Measurements from ENCODE around the gene HRC.
"Not testable (repeated sequence)": the region's sequence is repeated elsewhere in the genome, so short reads cannot be mapped to it uniquely, and the experiment has no call there.

Gene HRC

GRCh38 chr19:49155005-49155819 is at the start of gene HRC:
Gene HRC (minus strand): TSS chr19:49155396. CDS start chr19:49155237, 159 bp downstream.
- no peak for DNase-seq

- DNase-seq, result no peak
Observed at GRCh38 chr19:49201042-49201441, 45.8 kb upstream of the HRC start.

- DNase-seq, result no peak
Observed at GRCh38 chr19:49200238-49200862, 45.2 kb upstream of the HRC start.

GRCh38 chr19:49196527-49197240 is 41.5 kb upstream of the HRC start:
- no peak for DNase-seq

- DNase-seq, result no peak
Observed at GRCh38 chr19:49194408-49194807, 39.2 kb upstream of the HRC start.

- DNase-seq, result no peak
Observed at GRCh38 chr19:49193822-49194394, 38.7 kb upstream of the HRC start.

GRCh38 chr19:49190781-49191180 is 35.6 kb upstream of the HRC start:
- DNase-seq, result no peak

GRCh38 chr19:49189259-49189658 is 34.1 kb upstream of the HRC start:
- DNase-seq, result no peak

- no peak for DNase-seq
Observed at GRCh38 chr19:49188626-49189200, 33.5 kb upstream of the HRC start.

GRCh38 chr19:49186108-49186507 is 30.9 kb upstream of the HRC start:
- no peak for DNase-seq

GRCh38 chr19:49182848-49183375 is 27.7 kb upstream of the HRC start:
- no peak for DNase-seq

GRCh38 chr19:49182010-49182847 is 27.0 kb upstream of the HRC start:
- not testable (repeated sequence) for DNase-seq

GRCh38 chr19:49180659-49181058 is 25.5 kb upstream of the HRC start:
- DNase-seq, result no peak

- no peak for DNase-seq
Observed at GRCh38 chr19:49173198-49173597, 18.0 kb upstream of the HRC start.

- DNase-seq, result no peak
Observed at GRCh38 chr19:49168421-49168820, 13.2 kb upstream of the HRC start.

GRCh38 chr19:49167857-49168409 is 12.7 kb upstream of the HRC start:
- DNase-seq, result no peak

GRCh38 chr19:49165865-49166301 is 10.7 kb upstream of the HRC start:
- no peak for DNase-seq

- DNase-seq, result no peak
Observed at GRCh38 chr19:49165111-49165750, 10.0 kb upstream of the HRC start.

GRCh38 chr19:49161987-49162386 is 6.8 kb upstream of the HRC start:
- no peak for DNase-seq

- DNase-seq, result no peak
Observed at GRCh38 chr19:49160450-49161189, 5.4 kb upstream of the HRC start.

Measured in NCI-H524 treated with DMSO at 0.1 percent for 48 hours (cell line).